ENCODE results near the gene FNIP1. TPM values are rescaled to one million over a fixed set of nuclear protein-coding genes. Genes with fewer than 3 reads are reported as not detected.
"Not testable (repeated sequence)": the region's sequence is repeated elsewhere in the genome, so short reads cannot be mapped to it uniquely, and the experiment has no call there.

The FNIP1 gene
- total RNA-seq, 1 experiment from 2014 or later = 17.6 TPM

GRCh38 chr5:131795228-131795627, 1.6 kb downstream of the FNIP1 start:
- no peak for DNase-seq
- H3K36me3 ChIP-seq (replicated peaks; ENCODE audit: control insufficient read depth, insufficient read depth, low read length) = no peaks in the 10 kb centered on the region

GRCh38 chr5:131794586-131794985, 2.2 kb downstream of the FNIP1 start:
- Histone ChIP-seq H3K36me3 (replicated peaks; ENCODE audit: control insufficient read depth, insufficient read depth, low read length) (no peaks in the 10 kb centered on the region), H3K4me3 (ENCODE audit: insufficient read depth, low read depth, low read length) (no peak overlapping the region), H3K27me3 (ENCODE audit: control insufficient read depth, insufficient read depth, low read length) (peaks cover 1% of the 10 kb centered on the region; the same call in 1 of the 2 replicates)
- no peak for DNase-seq

More at GRCh38 chr5:131795228-131795627, 1.6 kb downstream of the FNIP1 start:
- Histone ChIP-seq H3K4me3 (ENCODE audit: insufficient read depth, low read depth, low read length) (no peak overlapping the region), H3K27me3 (ENCODE audit: control insufficient read depth, insufficient read depth, low read length) (peaks cover 1% of the 10 kb centered on the region; the same call in 1 of the 2 replicates)

- Histone ChIP-seq H3K36me3 (replicated peaks; ENCODE audit: control insufficient read depth, insufficient read depth, low read length) (no peaks in the 10 kb centered on the region), H3K4me3 (ENCODE audit: insufficient read depth, low read depth, low read length) (no peak overlapping the region), H3K27me3 (ENCODE audit: control insufficient read depth, insufficient read depth, low read length) (peaks cover 1% of the 10 kb centered on the region; the same call in 1 of the 2 replicates)
- no peak for DNase-seq
Observed at GRCh38 chr5:131792896-131793295, 3.9 kb downstream of the FNIP1 start.

- Histone ChIP-seq H3K4me3 (ENCODE audit: insufficient read depth, low read depth, low read length) (no peak overlapping the region), H3K36me3 (replicated peaks; ENCODE audit: control insufficient read depth, insufficient read depth, low read length) (no peaks in the 10 kb centered on the region), H3K27me3 (ENCODE audit: control insufficient read depth, insufficient read depth, low read length) (no peaks in the 10 kb centered on the region)
- no peak for DNase-seq
Observed at GRCh38 chr5:131791866-131792265, 5.0 kb downstream of the FNIP1 start.

GRCh38 chr5:131790550-131790949, 6.3 kb downstream of the FNIP1 start:
- no peaks in the 10 kb centered on the region for H3K36me3 ChIP-seq (replicated peaks; ENCODE audit: control insufficient read depth, insufficient read depth, low read length)
- no peak overlapping the region for H3K4me3 ChIP-seq (ENCODE audit: insufficient read depth, low read depth, low read length)
- no peak for DNase-seq
- no peaks in the 10 kb centered on the region for H3K27me3 ChIP-seq (ENCODE audit: control insufficient read depth, insufficient read depth, low read length)

- H3K36me3 ChIP-seq (replicated peaks; ENCODE audit: control insufficient read depth, insufficient read depth, low read length) = no peaks in the 10 kb centered on the region
- no peak for DNase-seq
- no peaks in the 10 kb centered on the region for H3K27me3 ChIP-seq (ENCODE audit: control insufficient read depth, insufficient read depth, low read length)
- no peak overlapping the region for H3K4me3 ChIP-seq (ENCODE audit: insufficient read depth, low read depth, low read length)
Observed at GRCh38 chr5:131789765-131790164, 7.1 kb downstream of the FNIP1 start.

- no peaks in the 10 kb centered on the region for H3K27me3 ChIP-seq (ENCODE audit: control insufficient read depth, insufficient read depth, low read length)
- no peak for DNase-seq
- no peaks in the 10 kb centered on the region for H3K36me3 ChIP-seq (replicated peaks; ENCODE audit: control insufficient read depth, insufficient read depth, low read length)
- no peak overlapping the region for H3K4me3 ChIP-seq (ENCODE audit: insufficient read depth, low read depth, low read length)
Observed at GRCh38 chr5:131787736-131788135, 9.1 kb downstream of the FNIP1 start.

GRCh38 chr5:131786900-131787692, 9.7 kb downstream of the FNIP1 start:
- Histone ChIP-seq H3K4me3 (ENCODE audit: insufficient read depth, low read depth, low read length) (no peak overlapping the region), H3K27me3 (ENCODE audit: control insufficient read depth, insufficient read depth, low read length) (no peaks in the 10 kb centered on the region), H3K36me3 (replicated peaks; ENCODE audit: control insufficient read depth, insufficient read depth, low read length) (no peaks in the 10 kb centered on the region)
- no peak for DNase-seq

- H3K4me3 ChIP-seq (ENCODE audit: insufficient read depth, low read depth, low read length) = no peak overlapping the region
- H3K36me3 ChIP-seq (replicated peaks; ENCODE audit: control insufficient read depth, insufficient read depth, low read length) = no peaks in the 10 kb centered on the region
- no peaks in the 10 kb centered on the region for H3K27me3 ChIP-seq (ENCODE audit: control insufficient read depth, insufficient read depth, low read length)
- no peak for DNase-seq
Observed at GRCh38 chr5:131786036-131786435, 10.8 kb downstream of the FNIP1 start.

GRCh38 chr5:131783874-131784273, 12.9 kb downstream of the FNIP1 start:
- peak; percentile 22 for DNase-seq

GRCh38 chr5:131783357-131783756, 13.5 kb downstream of the FNIP1 start:
- no peak for DNase-seq
- Histone ChIP-seq H3K36me3 (replicated peaks; ENCODE audit: control insufficient read depth, insufficient read depth, low read length) (no peaks in the 10 kb centered on the region), H3K4me3 (ENCODE audit: insufficient read depth, low read depth, low read length) (no peak overlapping the region), H3K27me3 (ENCODE audit: control insufficient read depth, insufficient read depth, low read length) (no peaks in the 10 kb centered on the region)

More at GRCh38 chr5:131783874-131784273, 12.9 kb downstream of the FNIP1 start:
- no peaks in the 10 kb centered on the region for H3K27me3 ChIP-seq (ENCODE audit: control insufficient read depth, insufficient read depth, low read length)
- no peak overlapping the region for H3K4me3 ChIP-seq (ENCODE audit: insufficient read depth, low read depth, low read length)
- H3K36me3 ChIP-seq (replicated peaks; ENCODE audit: control insufficient read depth, insufficient read depth, low read length) = no peaks in the 10 kb centered on the region

GRCh38 chr5:131782717-131783116, 14.1 kb downstream of the FNIP1 start:
- no peaks in the 10 kb centered on the region for H3K36me3 ChIP-seq (replicated peaks; ENCODE audit: control insufficient read depth, insufficient read depth, low read length)

GRCh38 chr5:131778141-131778540, 18.7 kb downstream of the FNIP1 start:
- not testable (repeated sequence) for H3K27me3 ChIP-seq (ENCODE audit: control insufficient read depth, insufficient read depth, low read length); DNase-seq; H3K4me3 ChIP-seq (ENCODE audit: insufficient read depth, low read depth, low read length); H3K36me3 ChIP-seq (replicated peaks; ENCODE audit: control insufficient read depth, insufficient read depth, low read length)

More at GRCh38 chr5:131782717-131783116, 14.1 kb downstream of the FNIP1 start:
- Histone ChIP-seq H3K4me3 (ENCODE audit: insufficient read depth, low read depth, low read length) (no peak overlapping the region), H3K27me3 (ENCODE audit: control insufficient read depth, insufficient read depth, low read length) (no peaks in the 10 kb centered on the region)
- DNase-seq = no peak

GRCh38 chr5:131776450-131776849, 20.4 kb downstream of the FNIP1 start:
- no peaks in the 10 kb centered on the region for H3K27me3 ChIP-seq (ENCODE audit: control insufficient read depth, insufficient read depth, low read length)
- H3K36me3 ChIP-seq (replicated peaks; ENCODE audit: control insufficient read depth, insufficient read depth, low read length) = no peaks in the 10 kb centered on the region
- no peak overlapping the region for H3K4me3 ChIP-seq (ENCODE audit: insufficient read depth, low read depth, low read length)
- no peak for DNase-seq

GRCh38 chr5:131774652-131775367, 22.0 kb downstream of the FNIP1 start:
- DNase-seq = no peak
- no peak overlapping the region for H3K4me3 ChIP-seq (ENCODE audit: insufficient read depth, low read depth, low read length)
- H3K36me3 ChIP-seq (replicated peaks; ENCODE audit: control insufficient read depth, insufficient read depth, low read length) = no peaks in the 10 kb centered on the region
- H3K27me3 ChIP-seq (ENCODE audit: control insufficient read depth, insufficient read depth, low read length) = no peaks in the 10 kb centered on the region
